Parathyroid adenoma (tissue), 2 donors: ENCODE data around the gene LIN52.

Experiments
- H2AFZ ChIP-seq: fragments of 300-600 bp; sonication (generic); one replicate; pipeline ENCODE4 v1.7.0; 2017; ENCODE audit warnings: antibody characterized with exemption, mild to moderate bottlenecking
- H3K27ac ChIP-seq: fragments of 300-600 bp; sonication (generic); one replicate; pipeline ENCODE4 v1.7.0; 2017
- H3K27me3 ChIP-seq: fragments of 300-600 bp; sonication (generic); one replicate; pipeline ENCODE4 v1.7.0; 2017; ENCODE audit warnings: low read length; ENCODE audit not compliant: control insufficient read depth, insufficient read depth
- H3K36me3 ChIP-seq: fragments of 300-600 bp; sonication (generic); one replicate; pipeline ENCODE4 v1.7.0; 2017; ENCODE audit warnings: low read length; ENCODE audit not compliant: control insufficient read depth, insufficient read depth
- H3K4me1 ChIP-seq: fragments of 300-600 bp; sonication (generic); one replicate; pipeline ENCODE4 v1.7.0; 2017; ENCODE audit warnings: control low read depth
- H3K4me2 ChIP-seq: fragments of 300-600 bp; sonication (generic); one replicate; pipeline ENCODE4 v1.7.0; 2017; ENCODE audit warnings: low read length
- H3K4me3 ChIP-seq: fragments of 300-600 bp; sonication (generic); one replicate; pipeline ENCODE4 v1.7.0; 2017; ENCODE audit warnings: low read depth, low read length
- H3K79me2 ChIP-seq: fragments of 300-600 bp; sonication (generic); one replicate; pipeline ENCODE4 v1.7.0; 2017; ENCODE audit warnings: control low read depth
- H3K9ac ChIP-seq: fragments of 300-600 bp; sonication (generic); one replicate; pipeline ENCODE4 v1.7.0; 2017; ENCODE audit warnings: mild to moderate bottlenecking
- H3K9me3 ChIP-seq: fragments of 300-600 bp; sonication (generic); one replicate; pipeline ENCODE4 v1.7.0; 2017; ENCODE audit warnings: low read length; ENCODE audit not compliant: control insufficient read depth
- TF ChIP-seq, protein P1 (sequence below): fragments of 300-600 bp; sonication (generic); IDR thresholded peaks from one replicate; pipeline ENCODE4 v1.7.0; 2017; ENCODE audit warnings: antibody characterized with exemption, mild to moderate bottlenecking
- donor health status: primary hyperparathyroidism.

Gene LIN52

DNA sequence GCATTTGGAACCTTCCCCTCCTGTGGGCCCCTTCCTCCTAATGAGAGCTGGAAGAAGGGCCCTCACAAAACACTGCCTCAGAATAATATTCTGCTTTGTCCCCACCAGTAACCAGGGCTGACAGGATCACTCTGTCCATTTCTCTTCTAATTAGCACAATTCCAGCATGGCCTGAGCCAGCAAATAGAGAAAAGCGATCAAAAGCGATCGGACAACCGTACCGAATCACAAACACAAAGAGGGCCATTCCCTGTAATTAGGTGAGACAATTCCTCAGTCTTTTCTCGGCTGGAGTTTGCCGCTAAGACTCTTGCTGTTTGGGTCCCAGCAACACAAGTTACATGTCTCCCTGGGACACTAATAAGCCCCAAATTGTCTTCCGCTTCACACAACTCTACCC, 118.9 kb downstream of the LIN52 start:
- Histone ChIP-seq H3K9ac (no peak overlapping the region), H3K4me2 (no peak overlapping the region), H3K4me1 (no peaks in the 10 kb centered on the region), H3K27me3 (no peaks in the 10 kb centered on the region), H3K4me3 (no peak overlapping the region), H3K9me3 (no peaks in the 10 kb centered on the region), H3K27ac (no peak overlapping the region), H3K36me3 (no peaks in the 10 kb centered on the region), H2AFZ (no peak overlapping the region), H3K79me2 (no peaks in the 10 kb centered on the region)
- TF ChIP-seq, protein P1, sequence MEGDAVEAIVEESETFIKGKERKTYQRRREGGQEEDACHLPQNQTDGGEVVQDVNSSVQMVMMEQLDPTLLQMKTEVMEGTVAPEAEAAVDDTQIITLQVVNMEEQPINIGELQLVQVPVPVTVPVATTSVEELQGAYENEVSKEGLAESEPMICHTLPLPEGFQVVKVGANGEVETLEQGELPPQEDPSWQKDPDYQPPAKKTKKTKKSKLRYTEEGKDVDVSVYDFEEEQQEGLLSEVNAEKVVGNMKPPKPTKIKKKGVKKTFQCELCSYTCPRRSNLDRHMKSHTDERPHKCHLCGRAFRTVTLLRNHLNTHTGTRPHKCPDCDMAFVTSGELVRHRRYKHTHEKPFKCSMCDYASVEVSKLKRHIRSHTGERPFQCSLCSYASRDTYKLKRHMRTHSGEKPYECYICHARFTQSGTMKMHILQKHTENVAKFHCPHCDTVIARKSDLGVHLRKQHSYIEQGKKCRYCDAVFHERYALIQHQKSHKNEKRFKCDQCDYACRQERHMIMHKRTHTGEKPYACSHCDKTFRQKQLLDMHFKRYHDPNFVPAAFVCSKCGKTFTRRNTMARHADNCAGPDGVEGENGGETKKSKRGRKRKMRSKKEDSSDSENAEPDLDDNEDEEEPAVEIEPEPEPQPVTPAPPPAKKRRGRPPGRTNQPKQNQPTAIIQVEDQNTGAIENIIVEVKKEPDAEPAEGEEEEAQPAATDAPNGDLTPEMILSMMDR, result no peak

DNA sequence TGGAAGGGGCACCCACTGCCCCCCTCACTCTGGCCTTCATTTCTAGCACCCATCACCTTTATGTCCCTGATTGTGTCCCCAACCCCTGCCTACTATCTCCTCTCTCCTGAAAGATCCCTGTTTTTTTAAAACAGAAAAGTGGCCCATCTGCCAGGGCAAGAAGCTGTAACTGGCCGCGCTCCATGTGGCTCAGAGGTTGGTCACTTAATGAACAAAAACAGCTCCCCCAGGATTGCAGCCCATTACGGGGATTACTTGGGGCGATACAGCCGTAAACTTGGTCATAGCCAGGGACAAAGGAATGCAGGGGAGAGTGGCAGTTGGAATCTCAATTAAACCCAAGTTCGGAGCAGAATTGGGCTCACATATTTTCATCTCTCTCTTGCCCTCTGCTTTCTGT, 119.7 kb downstream of the LIN52 start:
- Histone ChIP-seq H3K27me3 (no peaks in the 10 kb centered on the region), H3K36me3 (no peaks in the 10 kb centered on the region), H3K9me3 (no peaks in the 10 kb centered on the region), H3K79me2 (no peaks in the 10 kb centered on the region), H3K27ac (no peak overlapping the region), H3K4me1 (no peaks in the 10 kb centered on the region), H3K9ac (no peak overlapping the region), H3K4me3 (no peak overlapping the region), H2AFZ (no peak overlapping the region), H3K4me2 (no peak overlapping the region)
- TF ChIP-seq, protein P1, result no peak

DNA sequence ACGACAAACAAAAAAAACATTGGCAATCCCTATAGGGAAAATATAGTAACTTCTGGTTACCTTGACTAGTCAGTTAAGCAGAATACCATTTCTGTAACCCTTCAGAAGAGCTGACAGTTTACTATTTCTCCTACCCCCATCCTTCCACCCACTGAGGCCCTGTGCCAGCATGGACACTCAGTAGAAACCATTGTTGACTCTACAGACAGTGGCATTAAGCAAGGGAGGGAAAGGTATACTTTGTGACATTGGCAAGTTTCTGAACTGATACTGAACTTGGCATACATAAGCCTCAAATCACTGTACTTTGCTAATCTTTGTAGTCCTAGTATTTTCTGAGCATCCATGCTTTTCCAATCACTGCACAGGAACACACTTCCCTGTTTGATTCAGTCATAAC, 121.1 kb downstream of the LIN52 start:
- H3K9me3 ChIP-seq, result no peaks in the 10 kb centered on the region
- H3K27ac ChIP-seq, result no peak overlapping the region
- TF ChIP-seq, protein P1, result no peak
- no peaks in the 10 kb centered on the region for H3K4me1 ChIP-seq
- H3K4me2 ChIP-seq, result no peak overlapping the region
- no peaks in the 10 kb centered on the region for H3K79me2 ChIP-seq
- H2AFZ ChIP-seq, result no peak overlapping the region
- no peak overlapping the region for H3K4me3 ChIP-seq
- no peaks in the 10 kb centered on the region for H3K36me3 ChIP-seq
- no peak overlapping the region for H3K9ac ChIP-seq
- H3K27me3 ChIP-seq, result no peaks in the 10 kb centered on the region

DNA sequence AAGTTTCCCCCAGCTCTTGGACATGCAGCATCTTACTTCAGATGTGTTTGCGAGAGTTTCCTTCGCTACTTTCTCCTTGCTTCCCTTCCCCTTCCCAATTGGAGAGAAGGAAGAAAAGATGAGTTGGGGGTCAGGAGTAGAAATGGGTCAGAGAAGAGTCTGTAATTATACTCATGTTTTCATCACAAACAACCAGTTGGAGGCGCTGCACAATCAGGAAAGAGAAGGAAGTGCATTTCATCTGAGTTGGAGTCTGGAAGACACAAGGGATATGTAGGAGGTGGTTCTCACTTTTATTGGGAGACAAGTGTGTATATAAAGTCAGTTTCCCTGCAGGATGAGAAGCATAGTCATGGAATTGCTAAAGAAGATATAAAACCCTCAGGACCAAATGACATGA, 123.2 kb downstream of the LIN52 start:
- Histone ChIP-seq H3K4me1 (no peaks in the 10 kb centered on the region), H3K9ac (no peak overlapping the region)
- TF ChIP-seq, protein P1, result no peak

DNA sequence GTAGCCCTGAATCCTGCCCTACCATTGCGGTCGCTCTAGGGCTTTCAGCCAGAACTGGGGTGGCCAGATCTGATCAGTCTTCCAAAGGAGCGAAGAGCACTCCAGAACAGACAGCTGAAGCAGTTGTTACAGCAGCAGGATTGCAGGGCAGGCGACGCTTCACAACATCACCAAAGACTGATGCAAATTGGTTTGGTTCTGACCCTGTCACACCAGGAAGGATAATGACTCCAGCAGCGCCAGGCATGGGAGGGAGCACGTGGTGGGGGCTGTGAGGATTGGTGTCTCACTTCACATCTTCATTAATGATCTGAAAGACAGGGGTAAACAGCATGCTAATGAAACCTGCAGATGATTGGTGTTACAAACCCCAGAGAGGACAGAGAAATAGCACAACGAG, 123.9 kb downstream of the LIN52 start:
- Histone ChIP-seq H3K9me3 (no peaks in the 10 kb centered on the region), H2AFZ (no peak overlapping the region), H3K27me3 (no peaks in the 10 kb centered on the region), H3K4me3 (no peak overlapping the region), H3K9ac (no peak overlapping the region), H3K36me3 (no peaks in the 10 kb centered on the region), H3K79me2 (no peaks in the 10 kb centered on the region), H3K4me1 (no peaks in the 10 kb centered on the region), H3K27ac (no peak overlapping the region), H3K4me2 (no peak overlapping the region)
- TF ChIP-seq, protein P1, result no peak

More for the DNA sequence above, 123.2 kb downstream of the LIN52 start:
- Histone ChIP-seq H3K9me3 (no peaks in the 10 kb centered on the region), H3K79me2 (no peaks in the 10 kb centered on the region), H3K27me3 (no peaks in the 10 kb centered on the region), H3K4me2 (no peak overlapping the region), H3K4me3 (no peak overlapping the region), H3K27ac (no peak overlapping the region), H2AFZ (no peak overlapping the region), H3K36me3 (no peaks in the 10 kb centered on the region)
